ENCODE results near the gene SRGAP3.

GRCh38 chr3:9056581-9056980, 192.9 kb downstream of the SRGAP3 start:
- TF ChIP-seq CTCF (conservative IDR thresholded peaks at IDR 0.05; ENCODE audit: low read depth, low read length) (no peak), EZH2 (IDR thresholded peaks at IDR 0.05; ENCODE audit: borderline replicate concordance, low read depth, low read length, poor library complexity, severe bottlenecking) (no peak)

Measured in A673 (cell line).